ENCODE measurements around the gene COX4I1. TPM values are rescaled to one million over a fixed set of nuclear protein-coding genes. Genes with fewer than 3 reads are reported as not detected.

Gene COX4I1
- total and polyA plus RNA-seq, 2 of the 8 experiments (the other 6 are each of a cell fraction or from before 2014, with no cell fraction given): 507 to 707 TPM

- H3K23ac ChIP-seq (ENCODE audit: insufficient read length): no peak overlapping the region
- H3K79me1 ChIP-seq (ENCODE audit: low read depth, low read length): no peaks in the 10 kb centered on the region
- 88% methylated on average over 4 of the region's 5 CpGs; no CpG with 5 or more reads in 1 of the 2 experiments for WGBS, 2 experiments (ENCODE audit: extremely low coverage in 1 of 2, insufficient coverage in 1 of 2, insufficient read length in 1 of 2, insufficient replicate concordance in 2 of 2, low coverage in 1 of 2, low lambda C conversion rate in 2 of 2, missing lambda C conversion rate in 1 of 2)
- TF ChIP-seq POU5F1 (IDR thresholded peaks at IDR 0.05; ENCODE audit: low read depth, low read length): no peak
- no peak for TF ChIP-seq MAX (IDR thresholded peaks at IDR 0.05)
- TF ChIP-seq KDM1A (IDR thresholded peaks at IDR 0.05; ENCODE audit: borderline replicate concordance, low read length): no peak
- no peak for TF ChIP-seq TAF7 (optimal IDR thresholded peaks at IDR 0.05; ENCODE audit: borderline replicate concordance, low read depth, low read length)
- TF ChIP-seq NRF1 (IDR thresholded peaks at IDR 0.05; ENCODE audit: low read depth, low read length): no peak
- TF ChIP-seq E2F6 (IDR thresholded peaks at IDR 0.05): no peak
- TF ChIP-seq SP4 (IDR thresholded peaks at IDR 0.05; ENCODE audit: low read length): no peak
- no peak for TF ChIP-seq RBBP5 (IDR thresholded peaks at IDR 0.05; ENCODE audit: borderline replicate concordance, low read depth, low read length)
- TF ChIP-seq POLR2AphosphoS5 (IDR thresholded peaks at IDR 0.05; ENCODE audit: low read depth, low read length): no peak
- no peak for TF ChIP-seq SIN3A (conservative IDR thresholded peaks at IDR 0.05 in 1 of 2, IDR thresholded peaks at IDR 0.05 in 1 of 2; ENCODE audit: low read depth in 1 of 2, low read length in 2 of 2)
- TF ChIP-seq ATF2 (IDR thresholded peaks at IDR 0.05; ENCODE audit: low read length): no peak
- TF ChIP-seq POLR2A (IDR thresholded peaks at IDR 0.05; ENCODE audit: control extremely low read depth in 1 of 2, low read depth in 2 of 2, low read length in 2 of 2): no peak
Measured at GRCh38 chr16:85834741-85835140, 35.2 kb downstream of the COX4I1 start.

More at GRCh38 chr16:85834741-85835140, 35.2 kb downstream of the COX4I1 start:
- no peaks in the 10 kb centered on the region for H3K23me2 ChIP-seq (ENCODE audit: low read depth, low read length)
- no peak overlapping the region for H3K14ac ChIP-seq (ENCODE audit: insufficient read length)
- H3K56ac ChIP-seq (replicated peaks; ENCODE audit: insufficient read length, low read depth, low read length): no peak overlapping the region
- H4K8ac ChIP-seq (ENCODE audit: extremely low read depth, insufficient read depth, low read length): no peak overlapping the region
- H3K27ac ChIP-seq (ENCODE audit: low read depth, low read length): no peak overlapping the region
- H3K18ac ChIP-seq (ENCODE audit: extremely low read depth, low read length): no peak overlapping the region
- peaks cover 0 to 10% of the 10 kb centered on the region in 2 experiments; a peak in 2 of 4 replicates for H3K9me3 ChIP-seq (ENCODE audit: insufficient read depth in 2 of 2, low read depth in 1 of 2, low read length in 1 of 2)
- ChIA-PET CTCF (ENCODE audit: partially characterized antibody) (interaction anchor here (6.9 kb wide), 1 partner anchor 14 kb away, joined by 51 read pairs; no protein-coding TSS in a partner anchor), POLR2A (ENCODE audit: partially characterized antibody) (no interaction called here)
- DNase-seq (ENCODE audit: low read depth in 1 of 2, low spot score in 2 of 2) (no peak), FAIRE-seq (no peak)
- no peak overlapping the region for H3K9ac ChIP-seq (replicated peaks in 1 of 4; ENCODE audit: extremely low read depth in 1 of 4, low read depth in 3 of 4, low read length in 3 of 4)
- H3K79me2 ChIP-seq (ENCODE audit: control insufficient read depth in 1 of 2, insufficient read depth in 2 of 2, low read length in 2 of 2): no peaks in the 10 kb centered on the region
- H4K5ac ChIP-seq (ENCODE audit: insufficient read length, low read depth, low read length): no peak overlapping the region
- H2BK5ac ChIP-seq (ENCODE audit: low read depth, low read length): no peak overlapping the region
- no peak overlapping the region for H3K4me2 ChIP-seq (ENCODE audit: insufficient read depth in 1 of 2, low read depth in 2 of 2, low read length in 2 of 2)
- H3K36me3 ChIP-seq (ENCODE audit: control insufficient read depth in 2 of 4, insufficient read depth in 4 of 4, low read length in 3 of 4): no peaks in the 10 kb centered on the region
- no peak overlapping the region for H4K91ac ChIP-seq (replicated peaks; ENCODE audit: insufficient read length, low read length)
- H3K4me1 ChIP-seq (replicated peaks in 1 of 4; ENCODE audit: control insufficient read depth in 3 of 4, insufficient read depth in 4 of 4, low read length in 3 of 4): peaks cover 0 to 2% (median 0%) of the 10 kb centered on the region in 4 experiments; a peak in 1 of 7 replicates
- no peak overlapping the region for H2BK12ac ChIP-seq (ENCODE audit: low read depth, low read length)
- no peak overlapping the region for H2BK15ac ChIP-seq (ENCODE audit: low read length)
- no peaks in the 10 kb centered on the region; a peak in 2 of 7 replicates for H3K27me3 ChIP-seq (replicated peaks in 1 of 4; ENCODE audit: control insufficient read depth in 3 of 4, extremely low read depth in 1 of 4, insufficient read depth in 3 of 4, low read length in 3 of 4)
- no peak overlapping the region for H3K4me3 ChIP-seq (ENCODE audit: extremely low read depth in 1 of 4, insufficient read depth in 2 of 4, low read depth in 3 of 4, low read length in 4 of 4)
- H2AFZ ChIP-seq (ENCODE audit: low read length): no peak overlapping the region
- H3K4ac ChIP-seq (replicated peaks; ENCODE audit: insufficient read length, low read depth, low read length): no peak overlapping the region
- no peaks in the 10 kb centered on the region for H4K20me1 ChIP-seq (replicated peaks in 1 of 2; ENCODE audit: control insufficient read depth in 1 of 2, insufficient read depth in 2 of 2, low read length in 2 of 2)
- no peak overlapping the region for H2BK120ac ChIP-seq (replicated peaks; ENCODE audit: low read depth, low read length)
- H2BK20ac ChIP-seq (ENCODE audit: low read length): no peak overlapping the region
- no peak overlapping the region for H2AK5ac ChIP-seq (ENCODE audit: low read depth, low read length)
